ENCODE data around the gene TANC1.

TANC1 gene

GRCh38 chr2:159232456-159233170 lies 264.2 kb downstream of the TANC1 start:
- no peak for DNase-seq

GRCh38 chr2:159234868-159235267 lies 266.4 kb downstream of the TANC1 start:
- DNase-seq: no peak

GRCh38 chr2:159243529-159243928 lies 275.1 kb downstream of the TANC1 start:
- DNase-seq: no peak

- DNase-seq: no peak
Measured at GRCh38 chr2:159246325-159246988, 278.0 kb downstream of the TANC1 start.

- DNase-seq: no peak
Measured at GRCh38 chr2:159249990-159250715, 281.7 kb downstream of the TANC1 start.

- DNase-seq: no peak
Measured at GRCh38 chr2:159251296-159252173, 283.1 kb downstream of the TANC1 start.

- DNase-seq: no peak
Measured at GRCh38 chr2:159252905-159253304, 284.5 kb downstream of the TANC1 start.

- DNase-seq: no peak
Measured at GRCh38 chr2:159256159-159256558, 287.7 kb downstream of the TANC1 start.

GRCh38 chr2:159262226-159262625 lies 293.8 kb downstream of the TANC1 start:
- DNase-seq: no peak

- no peak for DNase-seq
Measured at GRCh38 chr2:159262904-159263303, 294.5 kb downstream of the TANC1 start.

GRCh38 chr2:159265171-159265576 lies 296.7 kb downstream of the TANC1 start:
- DNase-seq: no peak

GRCh38 chr2:159266554-159266953 lies 298.1 kb downstream of the TANC1 start:
- DNase-seq: no peak

GRCh38 chr2:159267921-159268320 lies 299.5 kb downstream of the TANC1 start:
- DNase-seq: no peak

GRCh38 chr2:159270744-159271379 lies 302.4 kb downstream of the TANC1 start:
- DNase-seq: no peak

GRCh38 chr2:159272156-159272555 lies 303.7 kb downstream of the TANC1 start:
- DNase-seq: no peak

- DNase-seq: no peak
Measured at GRCh38 chr2:159275111-159275510, 306.7 kb downstream of the TANC1 start.

- DNase-seq: no peak
Measured at GRCh38 chr2:159279700-159280099, 311.3 kb downstream of the TANC1 start.

- DNase-seq: no peak
Measured at GRCh38 chr2:159281002-159281401, 312.6 kb downstream of the TANC1 start.
